ENCODE results near the gene TOM1. TPM values are rescaled to one million over a fixed set of nuclear protein-coding genes. Genes with fewer than 3 reads are reported as not detected.

The TOM1 gene
- total and polyA plus RNA-seq, 10 of the 15 experiments (the other 5 are each of a cell fraction or from before 2014, with no cell fraction given), result 2.2 to 64.6 (median 40.3) TPM

GRCh38 chr22:35392357-35392756 is 92.7 kb downstream of the TOM1 start:
- ChIA-PET SMC1A (ENCODE audit: uncharacterized antibody, unreplicated experiment) (interaction anchor here (0.8 to 3.5 kb wide), 4 partner anchors 11 to 37 kb away, joined by 3 to 27 read pairs (median 4); no protein-coding TSS in a partner anchor), RAD21 (ENCODE audit: unreplicated experiment) (interaction anchor here (1.1 to 1.7 kb wide), 4 partner anchors 11 to 41 kb away, joined by 3 to 7 read pairs (median 4); partner anchors contain the start of gene HMOX1), CTCF (interaction anchor here (0.6 to 1.3 kb wide), 4 partner anchors 12 to 19 kb away, joined by 3 to 6 read pairs (median 4); no protein-coding TSS in a partner anchor), POLR2A (interaction anchor here (0.6 to 1.5 kb wide), 4 partner anchors 10 to 25 kb away, joined by 4 to 14 read pairs (median 4); no protein-coding TSS in a partner anchor)
- peak; percentile 13 for FAIRE-seq
- no peak overlapping the region for H3K27ac ChIP-seq (ENCODE audit: control insufficient read depth, insufficient read depth)
- no peak overlapping the region for H3K9ac ChIP-seq (ENCODE audit: control insufficient read depth, insufficient read depth, low read length)
- H4K20me1 ChIP-seq (ENCODE audit: control insufficient read depth, insufficient read depth), result no peaks in the 10 kb centered on the region
- no peaks in the 10 kb centered on the region for H3K79me2 ChIP-seq (ENCODE audit: control insufficient read depth, insufficient read depth, low read length)
- WGBS (ENCODE audit: insufficient coverage, insufficient replicate concordance, low lambda C conversion rate, missing lambda C conversion rate), result 4% methylated on average over 2 of the region's 2 CpGs
- intact Hi-C loops (cut with micrococcal nuclease; ENCODE audit: unreplicated experiment), result no loop called here
- H3K27me3 ChIP-seq (replicated peaks in 1 of 2; ENCODE audit: control insufficient read depth in 2 of 2, insufficient read depth in 2 of 2, low read length in 1 of 2), result no peaks in the 10 kb centered on the region
- H3K4me1 ChIP-seq (ENCODE audit: control insufficient read depth, insufficient read depth, low read length), result peaks cover 16% of the 10 kb centered on the region
- TSS peak; percentile 55 for BruUV-seq (replicated peaks)
- in situ Hi-C loops (cut with MboI), result loop anchor here (25.0 kb wide), 1 partner anchor 1820 kb away; the partner anchor contains the start of gene SSTR3
- no peak overlapping the region for H2AFZ ChIP-seq (ENCODE audit: control insufficient read depth, low read depth, low read length)
- peaks cover 8 to 12% of the 10 kb centered on the region in 2 experiments; a peak in 3 of 4 replicates for H3K36me3 ChIP-seq (ENCODE audit: control insufficient read depth in 2 of 2, insufficient read depth in 2 of 2, low read length in 1 of 2)
- H3K9me3 ChIP-seq (replicated peaks; ENCODE audit: control insufficient read depth, insufficient read depth, low read length), result no peaks in the 10 kb centered on the region
- peak; percentile 74 for ATAC-seq
- no peak for DNase-seq (ENCODE audit: low read depth, low spot score)
- no peak overlapping the region for H3K4me3 ChIP-seq
- H3K4me2 ChIP-seq (ENCODE audit: control insufficient read depth, insufficient read depth), result no peak overlapping the region
- TF ChIP-seq RUNX3 (IDR thresholded peaks at IDR 0.05; ENCODE audit: low read length) (peak; percentile 64), SMAD1 (IDR thresholded peaks at IDR 0.05; ENCODE audit: low read depth, partially characterized antibody) (no peak), RELA (IDR thresholded peaks at IDR 0.05; ENCODE audit: borderline replicate concordance, partially characterized antibody) (no peak), KAT2A (conservative IDR thresholded peaks at IDR 0.05; ENCODE audit: control insufficient read depth, low read depth, low read length) (no peak)

Measured in GM12878 (cell line).